ENCODE measurements around the gene ZFP62.
"Not testable (repeated sequence)": the region's sequence is repeated elsewhere in the genome, so short reads cannot be mapped to it uniquely, and the experiment has no call there.

ZFP62 gene

DNA sequence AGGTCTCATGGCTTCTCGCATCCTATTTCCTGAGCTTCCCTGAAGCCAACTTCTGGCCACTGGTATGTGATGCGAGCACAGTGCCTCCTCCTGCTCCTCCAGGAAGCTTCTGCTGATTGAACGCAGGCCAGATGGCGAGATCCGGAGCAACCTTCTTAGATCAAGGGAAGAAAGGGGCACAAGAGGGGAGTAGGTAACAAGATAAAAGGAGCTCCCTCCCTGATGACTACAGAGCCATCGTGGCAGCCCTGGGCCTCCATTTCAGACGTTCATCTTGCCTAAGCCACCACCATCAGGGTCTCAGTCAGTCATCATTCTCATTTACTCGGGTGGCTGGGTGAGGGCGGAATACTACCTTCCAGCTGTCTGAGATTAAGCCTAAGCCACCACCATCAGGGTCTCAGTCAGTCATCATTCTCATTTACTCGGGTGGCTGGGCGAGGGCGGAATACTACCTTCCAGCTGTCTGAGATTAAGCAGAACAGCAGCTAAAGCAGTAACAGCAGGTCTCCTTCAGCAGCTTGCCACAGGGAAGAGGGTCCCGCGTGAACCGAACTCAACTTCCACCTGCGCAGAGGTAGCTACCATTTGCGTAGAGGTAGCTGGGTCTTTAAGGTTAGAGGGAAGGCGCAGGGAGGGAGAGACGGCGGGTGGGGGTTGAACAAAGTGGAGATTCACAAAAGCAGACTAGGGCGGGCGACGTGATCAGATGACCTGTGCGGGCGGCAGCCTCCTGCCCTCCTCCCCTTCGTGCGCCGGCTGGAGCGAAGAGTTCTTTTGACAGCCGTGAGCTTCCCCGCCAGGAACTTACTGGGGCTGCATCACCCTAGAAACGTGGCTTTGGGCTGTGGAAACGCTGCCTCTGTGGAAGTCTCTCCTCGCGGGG is 30.6 kb downstream of the ZFP62 start:
- no peak for DNase-seq (ENCODE audit: extremely low read depth, low read depth)
- TF ChIP-seq, protein P1, sequence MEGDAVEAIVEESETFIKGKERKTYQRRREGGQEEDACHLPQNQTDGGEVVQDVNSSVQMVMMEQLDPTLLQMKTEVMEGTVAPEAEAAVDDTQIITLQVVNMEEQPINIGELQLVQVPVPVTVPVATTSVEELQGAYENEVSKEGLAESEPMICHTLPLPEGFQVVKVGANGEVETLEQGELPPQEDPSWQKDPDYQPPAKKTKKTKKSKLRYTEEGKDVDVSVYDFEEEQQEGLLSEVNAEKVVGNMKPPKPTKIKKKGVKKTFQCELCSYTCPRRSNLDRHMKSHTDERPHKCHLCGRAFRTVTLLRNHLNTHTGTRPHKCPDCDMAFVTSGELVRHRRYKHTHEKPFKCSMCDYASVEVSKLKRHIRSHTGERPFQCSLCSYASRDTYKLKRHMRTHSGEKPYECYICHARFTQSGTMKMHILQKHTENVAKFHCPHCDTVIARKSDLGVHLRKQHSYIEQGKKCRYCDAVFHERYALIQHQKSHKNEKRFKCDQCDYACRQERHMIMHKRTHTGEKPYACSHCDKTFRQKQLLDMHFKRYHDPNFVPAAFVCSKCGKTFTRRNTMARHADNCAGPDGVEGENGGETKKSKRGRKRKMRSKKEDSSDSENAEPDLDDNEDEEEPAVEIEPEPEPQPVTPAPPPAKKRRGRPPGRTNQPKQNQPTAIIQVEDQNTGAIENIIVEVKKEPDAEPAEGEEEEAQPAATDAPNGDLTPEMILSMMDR (IDR thresholded peaks at IDR 0.05; ENCODE audit: low read depth, low read length) = no peak

DNA sequence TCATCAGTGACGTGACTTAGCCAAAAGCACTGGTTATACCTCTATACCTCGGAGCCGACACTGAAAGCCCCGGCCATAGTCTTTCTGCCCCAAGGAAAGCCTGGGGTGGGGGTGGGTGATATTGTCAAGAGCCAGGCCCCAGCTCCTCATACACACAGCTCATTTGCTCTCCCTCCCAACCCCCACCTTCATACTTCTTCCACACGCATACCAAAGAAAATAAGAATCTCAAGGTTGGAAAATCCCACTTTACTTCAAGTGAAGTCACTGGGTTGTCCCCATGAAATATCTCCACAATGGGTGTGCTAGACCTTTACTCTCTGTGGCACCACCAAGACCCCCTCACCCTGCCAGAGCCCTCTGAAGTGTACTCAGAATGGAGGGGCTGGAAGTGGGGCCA is 31.4 kb downstream of the ZFP62 start:
- no peak for DNase-seq (ENCODE audit: extremely low read depth, low read depth)

DNA sequence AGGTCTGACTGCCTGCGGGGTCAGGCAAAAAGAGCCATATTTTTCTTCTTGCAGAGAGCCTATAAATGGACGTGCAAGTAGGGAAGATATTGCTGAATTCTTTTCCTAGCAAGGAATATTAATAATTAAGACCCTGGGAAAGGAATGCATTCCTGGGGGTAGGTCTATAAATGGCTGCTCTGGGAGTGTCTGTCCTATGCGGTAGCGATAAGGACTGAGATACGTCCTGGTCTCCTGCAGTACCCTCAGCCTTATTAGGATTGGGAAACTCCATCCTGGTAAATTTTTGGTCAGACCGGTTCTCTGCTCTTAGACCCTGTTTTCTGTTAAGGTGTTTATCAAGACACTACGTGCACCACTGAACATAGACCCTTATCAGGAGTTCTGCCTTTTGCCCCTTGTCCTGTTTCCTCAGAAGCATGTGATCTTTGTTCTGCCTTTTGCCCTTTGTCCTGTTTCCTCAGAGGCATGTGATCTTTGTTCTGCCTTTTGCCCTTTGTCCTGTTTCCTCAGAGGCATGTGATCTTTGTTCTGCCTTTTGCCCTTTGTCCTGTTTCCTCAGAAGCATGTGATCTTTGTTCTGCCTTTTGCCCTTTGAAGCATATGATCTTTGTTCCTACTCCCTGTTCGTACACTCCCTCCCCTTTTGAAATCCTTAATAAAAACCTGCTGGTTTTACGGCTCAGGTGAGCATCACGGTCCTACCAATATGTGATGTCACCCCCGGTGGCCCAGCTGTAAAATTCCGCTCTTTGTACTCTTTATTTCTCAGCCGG is 32.1 kb downstream of the ZFP62 start:
- DNase-seq (ENCODE audit: extremely low read depth, low read depth) = not testable (repeated sequence)

More for the DNA sequence above, 31.4 kb downstream of the ZFP62 start:
- TF ChIP-seq, protein P1 (IDR thresholded peaks at IDR 0.05; ENCODE audit: low read depth, low read length) = no peak

DNA sequence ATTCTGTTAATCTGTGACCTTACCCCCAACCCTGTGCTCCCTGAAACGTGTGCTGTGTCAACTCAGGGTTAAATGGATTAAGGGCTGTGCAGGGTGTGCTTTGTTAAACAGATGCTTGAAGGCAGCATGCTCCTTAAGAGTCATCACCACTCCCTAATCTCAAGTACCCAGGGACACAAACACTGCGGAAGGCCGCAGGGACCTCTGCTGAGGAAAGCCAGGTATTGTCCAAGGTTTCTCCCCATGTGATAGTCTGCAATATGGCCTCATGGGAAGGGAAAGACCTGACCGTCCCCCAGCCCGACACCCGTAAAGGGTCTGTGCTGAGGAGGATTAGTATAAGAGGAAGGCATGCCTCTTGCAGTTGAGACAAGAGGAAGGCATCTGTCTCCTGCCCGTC is 33.7 kb downstream of the ZFP62 start:
- DNase-seq (ENCODE audit: extremely low read depth, low read depth) = not testable (repeated sequence)

DNA sequence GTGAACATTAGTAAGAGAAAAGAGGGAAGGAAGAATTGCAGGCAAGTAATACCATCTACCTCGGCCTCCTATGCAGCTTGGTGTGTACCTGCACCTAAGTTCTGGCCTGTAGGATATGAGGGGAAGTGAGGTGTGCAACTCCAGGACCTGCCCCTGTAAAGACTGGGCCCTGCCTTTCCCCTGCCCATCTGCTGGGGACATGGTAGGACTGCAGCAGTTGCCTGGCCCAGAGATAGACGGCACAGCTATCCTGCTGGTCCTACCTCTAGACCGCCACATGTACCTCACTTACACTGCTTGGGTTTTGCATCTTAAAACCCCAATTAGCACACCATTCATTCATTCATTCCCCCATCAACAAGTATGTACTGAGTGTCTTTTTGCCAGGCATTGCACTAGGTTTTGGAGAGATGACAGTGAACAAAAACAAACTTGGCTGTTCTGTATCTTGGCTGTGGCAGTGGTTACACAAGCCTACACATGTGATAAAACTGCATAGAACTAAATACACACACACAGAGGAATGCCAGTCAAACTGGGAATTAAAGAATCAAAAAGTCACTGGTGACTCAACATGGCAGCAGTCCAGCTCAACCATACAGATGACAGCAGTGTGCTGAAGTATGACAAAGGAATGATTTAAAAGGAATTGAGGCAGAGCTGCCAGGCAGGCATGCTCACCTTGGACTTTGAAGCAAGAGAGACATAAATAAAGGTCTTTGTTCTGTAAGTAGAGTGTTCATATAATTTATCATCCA is 35.1 kb downstream of the ZFP62 start:
- DNase-seq (ENCODE audit: extremely low read depth, low read depth) = no peak
- TF ChIP-seq, protein P1 (IDR thresholded peaks at IDR 0.05; ENCODE audit: low read depth, low read length) = no peak

DNA sequence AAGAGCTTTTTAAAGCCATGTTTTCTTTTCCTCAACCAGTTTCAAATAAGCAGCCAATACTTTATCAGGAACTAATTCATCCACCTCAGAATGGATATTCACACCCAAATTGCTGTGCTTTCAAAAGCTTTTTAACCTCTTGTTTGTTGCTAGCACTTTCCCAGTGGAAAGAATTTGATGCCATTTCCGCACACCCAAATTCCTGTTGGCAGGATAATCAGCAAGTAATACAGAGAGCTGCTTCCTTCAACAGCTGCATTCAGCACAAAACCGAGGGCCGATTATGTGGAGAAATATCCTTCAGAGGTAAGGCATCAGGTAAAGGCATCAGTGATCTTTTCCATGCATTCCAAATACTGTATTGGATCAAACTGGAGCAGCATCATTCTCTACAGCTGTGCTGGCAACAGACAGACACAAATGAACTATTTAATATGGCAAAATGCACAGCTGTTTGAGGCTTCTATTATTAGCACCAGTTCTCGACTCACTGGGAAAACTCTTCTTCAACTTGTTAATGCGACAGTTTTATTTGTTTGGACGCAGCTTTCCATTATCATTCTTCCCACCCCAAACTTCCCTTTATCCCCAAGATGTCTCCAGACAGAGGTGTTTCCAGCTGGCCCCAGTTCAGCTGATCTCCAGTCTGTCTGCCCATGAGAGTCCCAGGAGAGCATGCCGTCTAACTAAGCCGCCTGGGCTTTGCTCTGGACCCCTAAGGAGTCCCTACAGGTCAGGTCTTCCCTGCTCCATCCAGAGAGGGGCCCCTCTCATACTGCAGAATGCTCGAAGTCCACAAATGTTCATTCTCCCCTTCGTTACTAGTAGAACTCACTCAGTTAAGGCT is 36.2 kb downstream of the ZFP62 start:
- TF ChIP-seq, protein P1 (IDR thresholded peaks at IDR 0.05; ENCODE audit: low read depth, low read length) = no peak
- DNase-seq (ENCODE audit: extremely low read depth, low read depth) = no peak

DNA sequence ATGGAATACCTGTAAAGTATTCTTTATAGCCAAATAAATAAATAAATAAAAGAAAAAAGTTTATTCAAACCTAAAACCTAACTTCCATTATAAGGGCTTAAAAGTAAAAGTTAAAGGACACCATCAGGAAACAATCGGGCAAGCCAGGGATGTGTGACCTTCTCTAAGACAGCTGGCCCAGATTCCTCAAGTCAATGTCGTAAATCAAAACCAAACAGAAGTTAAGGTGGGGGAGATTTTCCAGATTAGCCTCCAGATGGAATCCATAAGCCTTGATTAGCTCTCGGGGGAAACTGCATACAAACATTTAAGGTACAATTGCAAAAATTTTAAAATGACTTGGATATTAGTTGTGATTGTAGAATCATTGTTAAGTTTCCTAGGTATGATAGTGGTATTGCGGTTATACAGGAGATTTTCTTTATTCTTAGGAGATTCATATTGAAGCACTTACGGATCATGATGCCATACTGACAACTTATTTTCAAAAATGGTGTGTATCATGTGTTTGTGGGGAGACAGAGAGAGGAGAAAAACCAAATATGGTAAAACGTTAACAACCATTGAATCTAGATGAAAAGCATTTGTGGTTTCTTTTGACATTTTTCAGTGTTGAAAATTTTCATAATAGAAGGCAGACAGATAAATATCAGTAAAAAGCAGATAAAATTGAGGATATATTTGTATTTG is 37.0 kb downstream of the ZFP62 start:
- TF ChIP-seq, protein P1 (IDR thresholded peaks at IDR 0.05; ENCODE audit: low read depth, low read length) = no peak
- DNase-seq (ENCODE audit: extremely low read depth, low read depth) = no peak
